Stimulated activated CD8-positive, alpha-beta memory T cell treated with anti-CD3 and anti-CD28 coated beads, Interleukin-4, amount 100 ng/mL, for 24 hours (primary cell): ENCODE data around the gene ALX4.

Experiments used
- DNase-seq: peaks from one replicate; pipeline ENCODE4 v3.0.0-alpha.2; 2020; ENCODE audit warnings: low read depth

ALX4 gene

GRCh38 chr11:44335052-44335760 lies 25.3 kb upstream of the ALX4 start:
- no peak for DNase-seq

- no peak for DNase-seq
Measured at GRCh38 chr11:44334356-44335004, 24.5 kb upstream of the ALX4 start.

- no peak for DNase-seq
Measured at GRCh38 chr11:44333271-44334218, 23.6 kb upstream of the ALX4 start.

- DNase-seq, result no peak
Measured at GRCh38 chr11:44332665-44333064, 22.7 kb upstream of the ALX4 start.

- DNase-seq, result no peak
Measured at GRCh38 chr11:44329472-44330230, 19.7 kb upstream of the ALX4 start.

GRCh38 chr11:44328138-44328660 lies 18.3 kb upstream of the ALX4 start:
- no peak for DNase-seq

GRCh38 chr11:44327730-44328129 lies 17.8 kb upstream of the ALX4 start:
- DNase-seq, result no peak

- DNase-seq, result no peak
Measured at GRCh38 chr11:44326615-44327475, 16.9 kb upstream of the ALX4 start.

GRCh38 chr11:44325698-44326097 lies 15.8 kb upstream of the ALX4 start:
- DNase-seq, result no peak

GRCh38 chr11:44324749-44325525 lies 15.0 kb upstream of the ALX4 start:
- DNase-seq, result no peak

GRCh38 chr11:44324222-44324621 lies 14.3 kb upstream of the ALX4 start:
- no peak for DNase-seq

- DNase-seq, result no peak
Measured at GRCh38 chr11:44322243-44322642, 12.3 kb upstream of the ALX4 start.

GRCh38 chr11:44321059-44321458 lies 11.1 kb upstream of the ALX4 start:
- no peak for DNase-seq

GRCh38 chr11:44320289-44320973 lies 10.5 kb upstream of the ALX4 start:
- DNase-seq, result no peak

- DNase-seq, result no peak
Measured at GRCh38 chr11:44319552-44320288, 9.8 kb upstream of the ALX4 start.

GRCh38 chr11:44319170-44319551 lies 9.2 kb upstream of the ALX4 start:
- no peak for DNase-seq

- no peak for DNase-seq
Measured at GRCh38 chr11:44318369-44318768, 8.4 kb upstream of the ALX4 start.

- no peak for DNase-seq
Measured at GRCh38 chr11:44316659-44317240, 6.8 kb upstream of the ALX4 start.
